GM19099 (cell line): ENCODE data around the gene PRSS27.
A peak's percentile ranks its signal among the peaks of the same experiment; 100 is the strongest.

Experiments
- POLR2A ChIP-seq: IDR thresholded peaks from 3 replicates; pipeline ENCODE4 v1.6.1; 2011; ENCODE audit warnings: low read depth; ENCODE audit not compliant: insufficient read length; ENCODE audit errors: extremely low read depth

The PRSS27 gene

DNA sequence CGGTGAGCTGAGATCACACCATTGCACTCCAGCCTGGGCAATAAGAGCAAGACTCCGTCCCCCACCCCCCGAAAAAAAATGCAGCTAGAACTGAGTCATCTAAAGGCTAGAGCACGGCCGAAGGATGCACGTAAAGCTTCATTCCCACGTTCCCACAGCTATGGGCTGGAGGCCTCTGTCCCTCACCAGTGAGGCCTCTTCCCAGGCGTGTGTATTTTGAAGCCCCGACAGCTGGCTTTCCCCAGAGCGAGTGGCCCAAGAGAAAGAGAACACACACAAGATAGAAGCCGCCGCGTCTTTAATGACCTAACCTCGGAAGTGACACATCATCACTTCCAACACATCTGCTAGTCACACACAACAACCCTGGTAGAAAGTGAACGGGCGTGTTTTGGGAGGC, 44.3 kb downstream of the PRSS27 start:
- TF ChIP-seq POLR2A, result no peak

DNA sequence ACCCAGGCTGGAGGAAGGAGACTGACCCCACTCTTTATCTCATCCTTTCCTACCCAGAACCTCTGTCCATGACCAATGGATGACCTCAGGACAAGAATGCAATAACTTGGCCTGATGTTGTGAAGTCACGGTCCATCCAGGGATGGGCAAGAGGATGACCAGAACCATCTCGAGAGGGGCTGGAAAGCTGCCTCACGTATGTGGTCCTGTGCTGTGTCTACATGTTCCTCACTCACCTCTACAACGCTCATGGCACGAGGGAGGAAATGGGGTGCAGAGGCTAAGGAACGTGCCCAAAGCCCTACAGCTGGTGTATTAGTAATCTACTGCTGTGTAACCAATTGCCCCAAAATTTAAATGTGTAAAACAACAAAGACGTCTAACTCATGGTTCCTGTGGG, 45.0 kb downstream of the PRSS27 start:
- TF ChIP-seq POLR2A, result no peak

DNA sequence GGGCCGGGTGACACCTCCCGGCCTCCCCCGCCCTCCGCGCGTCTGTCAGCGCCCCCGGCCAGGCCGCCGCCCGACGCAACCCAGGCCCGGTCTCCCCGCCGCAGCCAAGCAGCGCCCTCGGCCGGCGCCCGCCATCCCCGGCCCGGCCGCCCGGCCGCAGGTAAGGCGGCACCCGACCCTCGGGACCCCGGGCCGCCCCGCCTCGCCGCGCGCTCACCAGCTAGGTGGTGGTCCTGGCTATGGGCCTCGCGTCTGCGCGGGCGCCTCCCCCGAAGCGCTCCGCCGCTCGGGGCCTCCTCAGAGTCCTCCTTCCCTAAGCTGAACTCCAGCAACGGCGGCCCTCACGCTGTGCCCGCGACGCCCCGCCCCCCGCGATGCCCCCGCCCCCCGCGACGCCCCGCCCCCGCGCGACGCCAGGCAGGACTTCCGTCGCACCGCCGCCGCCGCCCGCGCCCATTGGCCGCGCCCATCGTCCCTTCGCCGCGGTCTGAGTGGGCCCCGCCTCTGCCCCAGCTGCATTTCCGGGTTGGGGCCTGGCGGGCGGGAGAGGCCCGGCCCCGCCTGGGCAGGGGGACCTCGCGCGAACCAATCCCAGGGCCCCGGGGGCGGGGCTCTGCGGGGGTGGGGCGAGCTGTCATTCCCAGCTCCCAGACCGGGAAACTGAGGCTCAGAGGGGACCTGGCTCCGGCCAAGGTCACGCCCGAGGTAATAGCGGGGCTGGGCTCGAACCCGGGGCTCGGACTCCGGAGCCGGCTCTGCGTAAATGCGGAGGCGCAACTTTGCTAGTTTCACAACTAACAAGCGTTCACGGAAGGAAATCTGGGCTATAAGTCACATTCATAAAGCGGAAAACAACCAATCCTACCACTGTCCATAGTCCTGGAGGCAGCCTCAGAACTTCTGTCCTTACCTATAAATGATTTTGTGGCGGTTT, 46.7 kb downstream of the PRSS27 start:
- TF ChIP-seq POLR2A, result peak; percentile 47

DNA sequence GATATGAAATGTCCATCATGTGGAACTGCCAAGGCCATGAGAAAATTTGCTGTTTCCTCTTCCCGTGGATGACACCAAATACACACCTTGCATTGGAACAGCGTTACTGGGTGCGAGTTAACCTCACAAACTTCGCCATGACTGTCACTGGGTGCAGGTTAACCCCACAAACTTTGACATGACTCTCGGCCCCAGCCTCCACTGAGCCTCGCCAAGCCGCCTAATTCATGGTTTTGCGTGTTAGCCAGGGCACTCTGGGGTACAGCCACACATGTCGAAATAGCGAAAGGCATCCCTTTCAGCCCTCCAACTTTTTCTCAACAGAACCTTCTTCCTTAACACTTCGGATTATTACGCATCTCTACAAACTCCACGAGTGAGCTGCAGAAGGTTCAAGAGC, 48.3 kb downstream of the PRSS27 start:
- no peak for TF ChIP-seq POLR2A

DNA sequence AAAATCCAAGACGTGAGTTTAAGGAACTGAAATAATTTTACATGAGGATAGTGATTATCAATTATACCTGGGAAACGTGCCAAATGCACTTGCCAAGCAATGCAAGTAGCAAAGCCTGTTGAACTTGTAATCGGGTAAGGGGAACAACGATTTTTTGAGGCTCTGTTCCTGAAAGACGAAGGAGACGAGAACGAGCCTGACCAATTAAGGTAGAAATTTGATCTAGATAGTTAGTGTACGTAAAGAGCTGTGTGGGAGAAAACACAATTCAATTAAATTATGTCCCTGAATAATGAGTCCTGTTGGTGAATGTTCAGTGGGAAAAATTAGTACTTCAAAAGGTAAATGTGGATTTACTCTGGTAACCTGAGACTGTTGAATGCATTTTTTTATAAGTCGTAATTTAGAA, 55.4 kb downstream of the PRSS27 start:
- no peak for TF ChIP-seq POLR2A

DNA sequence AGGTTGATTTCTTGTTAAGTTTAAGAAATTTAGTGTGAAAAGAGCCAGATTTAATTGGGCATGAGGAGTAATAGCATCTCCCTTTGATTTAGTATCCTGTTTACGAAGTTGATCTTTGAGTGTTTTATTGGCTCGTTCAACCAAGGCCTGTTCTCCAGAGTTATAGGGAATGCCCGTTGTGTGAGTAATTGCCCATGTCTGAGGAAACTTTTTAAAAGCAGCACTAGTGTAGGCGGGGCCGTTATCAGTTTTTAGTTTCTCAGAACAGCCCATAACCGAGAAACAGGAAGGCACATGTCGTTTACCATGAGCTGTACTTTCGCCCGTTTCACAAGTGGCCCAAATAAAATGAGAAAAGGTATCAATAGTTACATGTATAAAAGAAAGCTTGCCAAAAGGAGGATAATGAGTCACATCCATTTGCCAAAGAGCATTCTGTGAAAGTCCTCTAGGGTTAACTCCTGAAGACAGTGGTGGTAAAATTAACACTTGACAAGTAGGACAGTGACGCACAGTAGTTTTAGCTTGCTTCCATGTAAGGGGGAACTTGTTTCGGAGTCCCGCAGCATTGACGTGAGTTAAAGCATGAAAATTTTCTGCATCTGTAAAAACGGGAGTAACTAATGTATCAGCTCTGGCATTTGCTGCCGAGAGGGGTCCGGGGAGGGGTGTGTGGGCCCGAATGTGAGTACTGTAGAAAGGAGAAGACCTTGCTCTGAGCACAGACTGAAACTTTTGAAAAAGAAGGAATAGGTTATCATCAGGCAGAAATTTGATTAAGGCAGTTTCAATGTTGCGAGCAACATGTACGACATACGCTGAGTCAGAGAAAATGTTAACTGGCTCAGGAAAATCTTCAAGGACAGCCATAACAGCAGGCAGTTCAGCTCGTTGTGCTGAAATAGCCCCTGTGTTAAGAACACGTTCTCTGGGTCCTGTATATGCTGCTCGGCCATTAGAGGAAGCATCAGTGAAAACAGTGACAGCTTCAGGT, 56.2 kb downstream of the PRSS27 start:
- TF ChIP-seq POLR2A, result no peak
